Chondrocyte (in vitro differentiated cells): ENCODE measurements around the gene FEM1B. TPM values are rescaled to one million over a fixed set of nuclear protein-coding genes. Genes with fewer than 3 reads are reported as not detected.
A peak's percentile ranks its signal among the peaks of the same experiment; 100 is the strongest.

Experiments
- DNase-seq: peaks from one replicate; pipeline ENCODE4 v3.0.0; 2021; ENCODE audit warnings: mixed read lengths, low spot score
- H3K27ac Mint-ChIP-seq: one replicate; pipeline ENCODE4 v1.8.0; 2021; ENCODE audit warnings: mild to moderate bottlenecking, moderate library complexity, mixed read lengths; ENCODE audit not compliant: unreplicated experiment
- H3K27me3 Mint-ChIP-seq: 2 replicates; pipeline ENCODE4 v1.8.0; 2021; ENCODE audit warnings: low read depth, mixed read lengths
- H3K36me3 Mint-ChIP-seq: 2 replicates; pipeline ENCODE4 v1.8.0; 2021; ENCODE audit warnings: low read depth, mixed read lengths
- H3K4me1 Mint-ChIP-seq: 2 replicates; pipeline ENCODE4 v1.8.0; 2021; ENCODE audit warnings: low read depth, mild to moderate bottlenecking, mixed read lengths
- H3K4me3 Mint-ChIP-seq: one replicate; pipeline ENCODE4 v1.8.0; 2021; ENCODE audit warnings: mild to moderate bottlenecking, moderate library complexity, mixed read lengths; ENCODE audit not compliant: unreplicated experiment
- H3K9me3 Mint-ChIP-seq: 2 replicates; pipeline ENCODE4 v1.8.0; 2021; ENCODE audit warnings: low read depth, mixed read lengths
- CTCF ChIP-seq: fragments of 200-600 bp; sonication (generic); IDR thresholded peaks from 2 replicates; pipeline ENCODE4 v1.5.0; 2021; ENCODE audit warnings: antibody characterized with exemption, mild to moderate bottlenecking, moderate library complexity
- total RNA-seq: library from RNA; stranded (reverse); gene quantifications from 3 replicates; pipeline ENCODE4 v1.2.1, GENCODE V29; 2021

FEM1B gene
- total RNA-seq, 1 donor from 2014 or later: 52.7 TPM

DNA sequence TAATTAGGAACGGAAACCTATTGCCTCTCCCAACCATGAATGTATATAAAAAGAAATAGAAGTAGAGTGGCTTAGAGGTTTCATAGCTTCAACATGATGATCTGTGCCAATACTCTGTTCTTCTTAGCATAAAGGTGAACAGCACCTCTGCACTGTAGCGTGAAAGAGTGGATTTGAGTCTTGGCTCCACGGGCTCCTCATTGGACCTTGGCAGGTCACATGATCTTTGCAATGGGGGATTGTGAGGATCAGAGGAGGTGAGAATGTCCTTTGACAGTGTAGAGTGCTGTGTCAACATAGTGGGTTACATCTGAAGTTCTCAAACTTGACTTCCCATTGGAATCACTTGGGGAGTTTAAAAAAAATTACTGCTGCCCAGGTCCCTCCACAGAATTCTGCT lies 51.4 kb downstream of the FEM1B start:
- Mint-ChIP-seq H3K36me3 (peaks cover 74% of the 10 kb centered on the region), H3K4me3 (no peak overlapping the region), H3K27me3 (no peaks in the 10 kb centered on the region), H3K9me3 (no peaks in the 10 kb centered on the region), H3K4me1 (peaks cover 77% of the 10 kb centered on the region), H3K27ac (peak overlapping the region; percentile 65)
- no peak for DNase-seq
- no peak for TF ChIP-seq CTCF

DNA sequence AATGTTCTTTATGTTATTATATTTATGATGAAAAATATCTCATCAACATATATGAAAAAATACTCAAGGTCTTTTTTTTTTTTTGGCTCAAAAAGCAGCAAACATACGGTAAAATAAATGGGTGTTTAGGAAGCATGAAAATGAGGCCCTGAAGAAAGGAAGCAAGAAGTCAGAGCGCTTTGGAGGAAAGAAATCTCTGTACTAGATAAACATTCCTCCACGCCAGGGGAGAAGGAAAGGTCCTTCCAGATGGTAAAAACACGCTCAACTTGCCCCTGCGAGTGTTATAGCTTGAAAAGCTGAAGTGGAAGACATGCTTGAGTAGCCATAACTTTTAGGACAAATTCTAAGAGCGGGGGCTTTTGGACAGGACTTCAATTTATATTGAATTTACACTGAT lies 52.9 kb downstream of the FEM1B start:
- TF ChIP-seq CTCF: no peak
- peak overlapping the region; percentile 80 for H3K27ac Mint-ChIP-seq
- peaks cover 92% of the 10 kb centered on the region for H3K4me1 Mint-ChIP-seq
- no peaks in the 10 kb centered on the region for H3K9me3 Mint-ChIP-seq
- no peak for DNase-seq
- no peaks in the 10 kb centered on the region for H3K27me3 Mint-ChIP-seq
- H3K4me3 Mint-ChIP-seq: no peak overlapping the region
- H3K36me3 Mint-ChIP-seq: peaks cover 75% of the 10 kb centered on the region

DNA sequence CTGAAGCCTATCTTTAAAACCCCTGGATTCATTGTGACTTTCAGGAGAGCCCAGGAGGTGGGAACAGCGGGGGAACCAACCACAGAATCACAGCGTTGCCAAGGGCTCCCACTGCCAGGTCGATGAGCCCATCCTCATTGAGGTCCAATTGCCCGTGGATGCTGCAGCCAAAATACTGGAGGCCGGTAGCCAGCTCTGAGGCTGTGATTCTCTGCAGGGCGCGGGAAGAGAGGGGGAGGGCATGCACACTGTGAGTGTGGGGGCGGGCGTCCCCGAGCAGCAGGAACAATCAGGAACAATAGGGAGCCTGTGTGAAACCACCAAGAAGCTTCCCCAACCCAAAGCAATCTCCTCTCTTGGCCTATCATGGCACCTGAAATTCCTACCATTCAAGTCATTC lies 53.4 kb downstream of the FEM1B start:
- H3K27ac Mint-ChIP-seq: peak overlapping the region; percentile 80
- H3K9me3 Mint-ChIP-seq: no peaks in the 10 kb centered on the region
- no peak for TF ChIP-seq CTCF
- no peak for DNase-seq
- peaks cover 76% of the 10 kb centered on the region for H3K36me3 Mint-ChIP-seq
- no peak overlapping the region for H3K4me3 Mint-ChIP-seq
- peaks cover 94% of the 10 kb centered on the region for H3K4me1 Mint-ChIP-seq
- H3K27me3 Mint-ChIP-seq: no peaks in the 10 kb centered on the region

DNA sequence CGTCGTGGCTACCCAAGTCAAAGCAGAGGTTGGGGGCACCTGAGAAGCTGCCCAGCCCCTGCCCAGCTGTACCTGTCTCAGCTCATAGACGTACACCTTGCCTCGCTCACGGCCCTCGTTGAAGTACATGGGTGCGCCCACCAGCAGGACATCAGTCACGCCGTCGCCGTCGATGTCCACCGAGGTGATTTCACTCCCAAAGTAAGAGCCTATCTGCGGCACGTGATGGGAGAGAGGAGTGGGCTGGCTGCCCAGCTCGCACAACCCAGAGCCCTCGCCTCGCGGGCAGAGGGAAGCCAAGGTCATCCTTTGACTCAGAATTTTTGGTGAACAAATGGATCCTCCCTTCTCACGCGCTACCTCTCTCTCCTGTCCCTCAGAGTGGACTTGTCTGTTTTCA lies 54.7 kb downstream of the FEM1B start:
- Mint-ChIP-seq H3K36me3 (peaks cover 72% of the 10 kb centered on the region), H3K27ac (peak overlapping the region; percentile 93), H3K9me3 (no peaks in the 10 kb centered on the region), H3K4me1 (peaks cover 92% of the 10 kb centered on the region), H3K27me3 (no peaks in the 10 kb centered on the region), H3K4me3 (no peak overlapping the region)
- TF ChIP-seq CTCF: no peak
- DNase-seq: no peak

DNA sequence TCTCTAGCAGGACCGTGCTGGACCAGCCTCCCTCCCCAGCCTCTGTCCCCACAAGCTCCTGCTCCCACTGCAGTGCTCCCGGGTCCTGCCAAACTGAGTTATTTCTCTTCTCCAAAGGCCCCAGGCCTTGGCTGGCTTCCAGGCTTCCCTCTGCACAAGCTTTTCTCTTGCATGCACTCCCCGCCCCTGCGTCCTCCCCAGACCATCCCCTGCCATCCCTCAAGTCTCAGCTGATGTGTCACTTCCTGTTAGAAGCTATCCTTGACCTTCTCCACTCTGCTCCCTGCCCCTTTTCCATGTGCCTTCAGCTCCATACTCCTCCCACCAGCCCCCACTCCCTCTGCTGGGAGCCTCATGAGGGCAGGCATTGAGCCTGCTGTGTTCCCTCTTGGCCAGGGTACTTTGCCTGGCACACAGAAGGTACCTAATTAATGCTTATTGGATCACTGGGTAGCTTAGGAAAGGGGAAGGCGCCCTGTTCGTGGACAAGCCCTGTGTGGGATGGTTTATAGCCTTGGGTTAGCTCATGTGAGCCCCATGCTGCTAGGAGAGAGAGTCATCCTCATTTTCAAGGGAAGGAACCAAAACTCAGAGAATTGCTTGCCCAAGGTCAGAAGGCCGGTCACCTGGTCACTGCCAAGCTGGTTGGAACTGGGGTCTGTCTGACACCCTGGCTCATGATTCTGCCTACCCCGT lies 56.4 kb downstream of the FEM1B start:
- no peaks in the 10 kb centered on the region for H3K27me3 Mint-ChIP-seq
- H3K4me1 Mint-ChIP-seq: peaks cover 88% of the 10 kb centered on the region
- TF ChIP-seq CTCF: no peak
- peak overlapping the region; percentile 94 for H3K27ac Mint-ChIP-seq
- peaks cover 66% of the 10 kb centered on the region for H3K36me3 Mint-ChIP-seq
- DNase-seq: no peak
- H3K4me3 Mint-ChIP-seq: peak overlapping the region; percentile 50
- no peaks in the 10 kb centered on the region for H3K9me3 Mint-ChIP-seq
